Fibroblast of villous mesenchyme (primary cell): ENCODE measurements around the gene CFH. TPM values are rescaled to one million over a fixed set of nuclear protein-coding genes. Genes with fewer than 3 reads are reported as not detected.
"Not testable (repeated sequence)": the region's sequence is repeated elsewhere in the genome, so short reads cannot be mapped to it uniquely, and the experiment has no call there.

Source experiments
- DNase-seq: peaks from one replicate; pipeline ENCODE4 v3.0.0-alpha.2; 2010; ENCODE audit warnings: low read depth
- H3K4me3 ChIP-seq: 2 replicates; pipeline ENCODE4 v1.5.1; 2011; ENCODE audit warnings: low read depth, mild to moderate bottlenecking, low read length
- total RNA-seq: library from RNA; depleted of rRNA; stranded (reverse); fragments of >200 nt; gene quantifications from 2 replicates; pipeline ENCODE4 v1.2.3, GENCODE V29; 2012
- TF ChIP-seq, protein P1 (sequence below): IDR thresholded peaks from 2 replicates; pipeline ENCODE4 v1.5.1; 2012; ENCODE audit warnings: low read depth, mild to moderate bottlenecking, low read length; ENCODE audit not compliant: insufficient read depth

CFH gene
- total RNA-seq, 1 donor: 99.3 TPM

- TF ChIP-seq, protein P1, sequence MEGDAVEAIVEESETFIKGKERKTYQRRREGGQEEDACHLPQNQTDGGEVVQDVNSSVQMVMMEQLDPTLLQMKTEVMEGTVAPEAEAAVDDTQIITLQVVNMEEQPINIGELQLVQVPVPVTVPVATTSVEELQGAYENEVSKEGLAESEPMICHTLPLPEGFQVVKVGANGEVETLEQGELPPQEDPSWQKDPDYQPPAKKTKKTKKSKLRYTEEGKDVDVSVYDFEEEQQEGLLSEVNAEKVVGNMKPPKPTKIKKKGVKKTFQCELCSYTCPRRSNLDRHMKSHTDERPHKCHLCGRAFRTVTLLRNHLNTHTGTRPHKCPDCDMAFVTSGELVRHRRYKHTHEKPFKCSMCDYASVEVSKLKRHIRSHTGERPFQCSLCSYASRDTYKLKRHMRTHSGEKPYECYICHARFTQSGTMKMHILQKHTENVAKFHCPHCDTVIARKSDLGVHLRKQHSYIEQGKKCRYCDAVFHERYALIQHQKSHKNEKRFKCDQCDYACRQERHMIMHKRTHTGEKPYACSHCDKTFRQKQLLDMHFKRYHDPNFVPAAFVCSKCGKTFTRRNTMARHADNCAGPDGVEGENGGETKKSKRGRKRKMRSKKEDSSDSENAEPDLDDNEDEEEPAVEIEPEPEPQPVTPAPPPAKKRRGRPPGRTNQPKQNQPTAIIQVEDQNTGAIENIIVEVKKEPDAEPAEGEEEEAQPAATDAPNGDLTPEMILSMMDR: no peak
- DNase-seq: no peak
- no peak within 1 kb of the TSS for H3K4me3 ChIP-seq
Observed at GRCh38 chr1:196774603-196775002, 122.8 kb downstream of the CFH start, which contains the start of gene CFHR3. TSS of gene CFHR3 (plus strand) at chr1:196774840. CDS start at chr1:196774887, 47 bp downstream.

- no peak overlapping the region for H3K4me3 ChIP-seq
- DNase-seq: no peak
- TF ChIP-seq, protein P1: no peak
Observed at GRCh38 chr1:196777603-196778002, 125.8 kb downstream of the CFH start.

GRCh38 chr1:196779093-196779492 lies 127.2 kb downstream of the CFH start:
- no peak for DNase-seq
- no peak overlapping the region for H3K4me3 ChIP-seq
- TF ChIP-seq, protein P1: no peak

DNA sequence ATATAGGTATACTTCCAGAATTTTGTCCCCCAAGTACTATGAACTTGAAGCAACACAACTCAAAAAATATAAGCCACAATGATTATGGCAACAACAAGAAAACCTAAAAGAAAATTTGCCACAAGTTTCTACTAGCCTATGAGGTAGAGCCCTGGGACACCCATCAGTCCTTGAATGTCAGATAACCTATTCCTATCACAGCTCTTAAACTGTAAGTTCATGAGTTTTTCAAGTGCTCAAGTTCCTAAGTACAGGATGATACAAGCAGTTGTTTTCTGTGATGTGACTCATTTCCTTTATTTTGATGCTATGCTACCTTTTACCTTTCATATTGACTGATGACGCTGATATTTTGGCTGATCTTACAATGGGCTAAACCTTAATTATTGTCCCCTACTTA lies 139.4 kb downstream of the CFH start:
- DNase-seq, H3K4me3 ChIP-seq: not testable (repeated sequence)

DNA sequence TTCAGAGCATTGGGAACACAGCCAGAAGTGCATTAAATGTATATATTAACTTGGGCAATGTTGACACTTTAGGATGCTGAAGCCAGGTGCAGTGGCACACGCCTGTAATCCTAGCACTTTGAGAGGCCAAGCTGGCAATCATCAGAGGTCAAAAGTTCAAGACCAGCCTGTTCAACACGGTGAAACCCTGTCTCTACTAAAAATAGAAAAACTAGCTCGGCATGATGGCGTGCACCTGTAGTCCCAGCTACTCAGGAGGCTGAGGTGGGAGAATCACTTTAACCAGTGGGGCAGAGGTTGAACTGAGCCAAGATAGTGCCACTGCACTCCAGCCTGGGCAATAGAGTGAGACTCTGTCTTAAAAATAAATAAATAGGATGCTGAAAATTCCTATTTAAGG lies 142.3 kb downstream of the CFH start:
- not testable (repeated sequence) for H3K4me3 ChIP-seq, DNase-seq

Other genes with a start within 250 kb of the CFH start
- 3.2 and 7.3 TPM in 2 replicates for gene KCNT2, start 43.6 kb upstream of the CFH start, total RNA-seq
- not detected in 2 replicates for gene CFHR3, start 122.8 kb downstream of the CFH start, total RNA-seq
- gene CFHR1, start 167.7 kb downstream of the CFH start, total RNA-seq: 0.86 TPM in 1 of 2 replicates, not detected in the other
- gene CFHR4, start 236.0 kb downstream of the CFH start, total RNA-seq: not detected in 2 replicates